SU-DHL-6 (cell line): ENCODE data around the gene TXNRD3.

Experiments used
- H2AFZ ChIP-seq: fragments of 200-600 bp; sonication (generic); 2 replicates; pipeline ENCODE4 v1.6.1; 2014; ENCODE audit warnings: low read depth, mild to moderate bottlenecking, moderate library complexity, mixed read lengths, antibody characterized with exemption, low read length; ENCODE audit not compliant: severe bottlenecking
- H3F3A ChIP-seq: fragments of 200-600 bp; shearing (Covaris generic); 2 replicates; pipeline ENCODE4 v1.6.0; 2016; ENCODE audit warnings: antibody characterized with exemption, mild to moderate bottlenecking; ENCODE audit not compliant: insufficient read depth
- H3K27ac ChIP-seq: fragments of 200-600 bp; sonication (generic); 2 replicates; pipeline ENCODE4 v1.5.1; 2016; ENCODE audit warnings: low read depth, mild to moderate bottlenecking, low read length, moderate library complexity, mixed read lengths
- H3K27me3 ChIP-seq: fragments of 200-600 bp; sonication (generic), shearing (Covaris generic); 2 replicates; pipeline ENCODE4 v1.6.0; 2014; ENCODE audit warnings: mild to moderate bottlenecking, low read length
- H3K36me3 ChIP-seq: fragments of 200-600 bp; sonication (generic); 2 replicates; pipeline ENCODE4 v1.6.1; 2014; ENCODE audit warnings: mild to moderate bottlenecking, low read length, mixed read lengths
- H3K4me2 ChIP-seq: fragments of 300-600, 200-600 bp; shearing (Covaris generic), sonication (generic); 2 replicates; pipeline ENCODE4 v1.6.0; 2014; ENCODE audit warnings: low read length, low read depth, mild to moderate bottlenecking; ENCODE audit not compliant: poor library complexity, severe bottlenecking
- H3K4me3 ChIP-seq: fragments of 200-600 bp; sonication (generic); 2 replicates; pipeline ENCODE4 v1.5.1; 2014; ENCODE audit warnings: antibody characterized with exemption, low read length, mild to moderate bottlenecking, mixed read lengths; ENCODE audit not compliant: insufficient read depth, poor library complexity, severe bottlenecking
- H3K79me2 ChIP-seq: fragments of 200-600 bp; sonication (generic); 2 replicates; pipeline ENCODE4 v1.6.1; 2014; ENCODE audit warnings: mild to moderate bottlenecking, low read length, moderate library complexity; ENCODE audit not compliant: insufficient read depth
- H3K9ac ChIP-seq: fragments of 200-600 bp; sonication (generic); 2 replicates; pipeline ENCODE4 v1.7.0; 2014; ENCODE audit warnings: mild to moderate bottlenecking, low read length
- H3K9me2 ChIP-seq: fragments of 200-600 bp; sonication (generic); replicated peaks from 2 replicates; pipeline ENCODE4 v1.6.1; 2014; ENCODE audit warnings: low read length; ENCODE audit not compliant: insufficient read depth
- H3K9me3 ChIP-seq: fragments of 200-600 bp; sonication (generic); 2 replicates; pipeline ENCODE4 v1.6.1; 2014; ENCODE audit warnings: low read length, mixed read lengths; ENCODE audit not compliant: insufficient read depth
- H4K20me1 ChIP-seq: fragments of 200-600 bp; sonication (generic); 2 replicates; pipeline ENCODE4 v1.6.1; 2014; ENCODE audit warnings: low read depth, mild to moderate bottlenecking, antibody characterized with exemption, low read length, moderate library complexity, mixed read lengths
- CTCF ChIP-seq: fragments of 200-600 bp; sonication (generic); IDR thresholded peaks from one replicate; pipeline ENCODE4 v1.5.1; 2017; ENCODE audit warnings: antibody characterized with exemption, mild to moderate bottlenecking, low read length, moderate library complexity; ENCODE audit not compliant: insufficient read depth, poor library complexity, severe bottlenecking
- EZH2phosphoT487 ChIP-seq: fragments of 200-600 bp; sonication (generic), shearing (Covaris generic); conservative IDR thresholded peaks from 2 replicates; pipeline ENCODE4 v1.6.1; 2018; ENCODE audit warnings: mild to moderate bottlenecking, antibody characterized with exemption, low read length, moderate library complexity, mixed read lengths

The TXNRD3 gene

GRCh38 chr3:126677862-126678503, 23.1 kb upstream of the TXNRD3 start:
- TF ChIP-seq EZH2phosphoT487 (no peak), CTCF (no peak)
- no peak overlapping the region for H3K4me2 ChIP-seq
- H3K27me3 ChIP-seq: no peaks in the 10 kb centered on the region
- no peak overlapping the region for H3K9ac ChIP-seq
- H3K9me3 ChIP-seq: no peaks in the 10 kb centered on the region
- H2AFZ ChIP-seq: no peak overlapping the region
- H3K79me2 ChIP-seq: no peaks in the 10 kb centered on the region
- H3F3A ChIP-seq: no peaks in the 10 kb centered on the region
- no peak overlapping the region for H3K27ac ChIP-seq
- peaks cover 5% of the 10 kb centered on the region; the same call in 1 of the 2 replicates for H3K36me3 ChIP-seq
- H3K4me3 ChIP-seq: no peak overlapping the region
- H3K9me2 ChIP-seq: no peaks in the 10 kb centered on the region
- H4K20me1 ChIP-seq: no peaks in the 10 kb centered on the region

GRCh38 chr3:126676919-126677705, 22.2 kb upstream of the TXNRD3 start:
- Histone ChIP-seq H3K4me3 (no peak overlapping the region), H3K9me2 (no peaks in the 10 kb centered on the region), H3K79me2 (no peaks in the 10 kb centered on the region), H3K27ac (no peak overlapping the region), H4K20me1 (no peaks in the 10 kb centered on the region), H3K4me2 (no peak overlapping the region), H3F3A (no peaks in the 10 kb centered on the region), H3K36me3 (peaks cover 5% of the 10 kb centered on the region; the same call in 1 of the 2 replicates), H3K27me3 (no peaks in the 10 kb centered on the region), H2AFZ (no peak overlapping the region), H3K9ac (no peak overlapping the region), H3K9me3 (no peaks in the 10 kb centered on the region)
- TF ChIP-seq CTCF: no peak
- no peak for TF ChIP-seq EZH2phosphoT487

GRCh38 chr3:126672741-126673140, 17.8 kb upstream of the TXNRD3 start:
- Histone ChIP-seq H3K9me2 (no peaks in the 10 kb centered on the region), H3F3A (no peaks in the 10 kb centered on the region), H3K9me3 (no peaks in the 10 kb centered on the region), H4K20me1 (no peaks in the 10 kb centered on the region), H3K27me3 (no peaks in the 10 kb centered on the region), H3K4me3 (no peak overlapping the region), H3K4me2 (no peak overlapping the region), H3K9ac (no peak overlapping the region), H3K27ac (no peak overlapping the region), H2AFZ (no peak overlapping the region), H3K36me3 (peaks cover 5% of the 10 kb centered on the region; the same call in 1 of the 2 replicates), H3K79me2 (no peaks in the 10 kb centered on the region)
- TF ChIP-seq EZH2phosphoT487 (no peak), CTCF (no peak)
